GM21381 (cell line): ENCODE results near the gene MAN2A2.

Source experiments
- ATAC-seq: cut with Tn5 transposase; IDR thresholded peaks from one replicate; pipeline ENCODE4 v1.9.1; 2021; ENCODE audit warnings: mild to moderate bottlenecking, moderate library complexity; ENCODE audit not compliant: unreplicated experiment

MAN2A2 gene

DNA sequence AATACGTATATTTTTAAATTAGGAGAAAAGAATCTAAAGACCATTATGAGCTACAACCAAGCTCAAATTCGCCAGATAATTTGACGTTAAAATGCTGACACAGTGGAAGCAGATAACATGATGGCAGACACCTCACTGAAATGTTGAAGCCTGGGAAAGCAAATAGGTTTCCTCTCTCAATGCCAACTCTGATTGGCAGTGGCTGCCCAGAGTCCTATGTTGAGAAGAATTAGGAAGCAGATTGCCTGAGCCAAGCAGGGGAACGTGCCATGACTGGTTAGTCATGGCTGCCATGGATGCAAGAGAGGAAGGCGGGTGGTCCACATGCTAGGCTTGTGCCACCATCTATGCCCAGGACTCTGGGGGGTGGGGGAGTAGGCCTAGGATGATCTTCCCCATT lies 35.2 kb downstream of the MAN2A2 start:
- ATAC-seq = no peak

DNA sequence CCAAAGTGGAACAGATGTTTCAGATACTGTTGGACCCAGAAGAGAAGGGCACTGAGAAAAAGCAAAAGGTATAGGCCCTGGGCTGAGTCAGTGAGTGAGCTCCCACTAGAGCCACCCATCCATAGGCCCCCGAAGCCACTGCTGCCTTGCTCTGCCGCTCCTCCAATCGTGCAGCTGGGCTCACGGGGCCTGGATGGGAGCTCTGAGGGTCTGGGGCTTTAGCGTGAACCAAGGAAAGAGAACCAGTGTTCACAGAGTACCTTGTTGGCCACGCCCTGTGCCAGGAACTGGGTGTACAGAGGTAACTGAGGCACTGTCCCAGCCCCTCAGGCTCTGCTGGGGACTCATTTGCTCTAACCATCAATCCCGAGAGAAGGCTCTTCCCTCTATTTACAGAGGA lies 36.7 kb downstream of the MAN2A2 start:
- ATAC-seq = no peak

GRCh38 chr15:90941038-90941437 lies 37.9 kb downstream of the MAN2A2 start:
- no peak for ATAC-seq

GRCh38 chr15:90942354-90943120 lies 39.4 kb downstream of the MAN2A2 start:
- ATAC-seq = no peak

- ATAC-seq = no peak
These were observed 42.0 kb downstream of the MAN2A2 start for GRCh38 chr15:90945091-90945490.

DNA sequence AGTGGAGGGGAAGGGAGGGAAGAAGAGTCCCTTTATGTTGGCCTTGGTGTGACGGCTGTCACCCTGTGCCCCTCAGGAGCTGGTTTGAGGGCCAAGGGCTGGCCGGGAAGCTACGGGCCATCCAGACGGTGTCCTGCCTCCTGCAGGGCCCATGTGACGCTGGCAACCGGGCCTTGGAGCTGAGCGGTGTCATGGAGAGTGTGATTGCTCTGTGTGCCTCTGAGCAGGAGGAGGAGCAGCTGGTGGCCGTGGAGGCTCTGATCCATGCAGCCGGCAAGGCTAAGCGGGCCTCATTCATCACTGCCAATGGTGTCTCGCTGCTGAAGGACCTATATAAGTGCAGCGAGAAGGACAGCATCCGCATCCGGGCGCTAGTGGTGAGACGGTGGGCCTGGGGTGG lies 43.4 kb downstream of the MAN2A2 start:
- ATAC-seq = no peak

DNA sequence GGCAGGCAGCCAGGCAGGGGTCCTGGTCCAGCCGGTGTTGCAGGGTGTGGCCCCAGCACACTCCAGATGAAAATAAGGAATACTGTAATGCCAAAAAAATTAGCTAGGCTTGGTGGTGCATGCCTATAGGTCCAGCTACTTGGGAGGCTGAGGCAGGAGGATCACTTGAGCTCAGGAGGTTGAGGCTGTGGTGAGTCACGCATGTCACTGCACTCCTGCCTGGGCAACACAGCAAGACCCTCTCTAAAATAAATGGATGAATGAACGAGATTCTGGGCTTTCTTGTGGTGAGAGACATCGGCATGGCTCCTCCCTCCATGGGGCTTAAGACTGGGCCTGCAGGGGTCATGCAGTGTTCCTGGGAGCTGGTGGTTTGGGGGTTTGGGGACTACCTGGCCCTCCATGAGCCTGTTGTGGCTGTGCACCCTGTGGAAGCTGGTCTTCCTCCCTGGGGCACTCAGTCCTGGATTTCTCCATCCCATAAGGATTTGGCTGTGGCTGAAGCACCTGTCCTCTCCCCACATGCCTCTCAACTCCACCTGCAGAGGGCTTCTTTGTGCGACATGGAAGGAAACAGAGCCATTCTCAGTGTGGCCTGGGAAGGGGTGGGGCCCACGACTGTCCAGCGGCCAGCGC lies 44.0 kb downstream of the MAN2A2 start:
- no peak for ATAC-seq

DNA sequence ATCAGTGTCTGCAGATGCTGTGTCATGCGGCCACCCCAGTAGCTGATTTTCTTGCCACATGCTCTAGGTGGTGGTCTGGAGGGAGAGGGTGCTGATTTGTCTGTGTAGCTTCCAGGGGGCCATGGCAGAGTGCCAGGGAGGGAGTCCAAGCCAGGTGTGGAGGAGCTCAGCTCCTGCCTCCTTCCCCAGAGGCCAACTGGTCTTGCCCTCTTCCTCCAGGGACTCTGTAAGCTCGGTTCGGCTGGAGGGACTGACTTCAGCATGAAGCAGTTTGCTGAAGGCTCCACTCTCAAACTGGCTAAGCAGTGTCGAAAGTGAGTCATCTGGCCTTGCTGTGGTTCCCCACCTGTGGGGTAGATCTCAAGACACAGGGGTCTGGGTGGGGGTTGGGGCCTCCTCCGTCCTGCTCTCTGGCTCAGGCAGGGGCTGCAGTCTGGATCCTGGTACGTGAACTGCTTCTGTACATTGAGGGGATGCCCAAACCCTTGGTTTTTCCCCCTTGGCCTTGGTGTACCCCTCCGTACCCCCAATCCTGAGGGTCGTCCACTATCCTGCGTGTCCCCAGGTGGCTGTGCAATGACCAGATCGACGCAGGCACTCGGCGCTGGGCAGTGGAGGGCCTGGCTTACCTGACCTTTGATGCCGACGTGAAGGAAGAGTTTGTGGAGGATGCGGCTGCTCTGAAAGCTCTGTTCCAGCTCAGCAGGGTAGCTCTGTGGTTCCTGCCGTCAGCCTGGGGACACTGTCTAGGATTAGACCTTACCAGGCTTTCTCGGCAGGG lies 44.7 kb downstream of the MAN2A2 start:
- ATAC-seq = no peak

DNA sequence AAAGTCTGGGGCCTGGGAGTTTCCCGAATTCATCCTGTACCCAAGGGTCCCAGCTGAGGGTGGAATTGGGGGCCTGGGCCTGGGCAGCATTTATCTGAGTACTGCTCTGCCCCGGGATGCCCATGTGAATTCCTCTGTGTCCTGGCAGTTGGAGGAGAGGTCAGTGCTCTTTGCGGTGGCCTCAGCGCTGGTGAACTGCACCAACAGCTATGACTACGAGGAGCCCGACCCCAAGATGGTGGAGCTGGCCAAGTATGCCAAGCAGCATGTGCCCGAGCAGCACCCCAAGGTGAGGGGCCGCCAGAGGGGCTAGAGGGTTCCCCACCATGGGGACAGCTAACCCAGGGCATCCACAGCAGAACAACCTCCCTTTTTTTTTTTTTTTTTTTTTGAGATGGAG lies 45.4 kb downstream of the MAN2A2 start:
- ATAC-seq = no peak

DNA sequence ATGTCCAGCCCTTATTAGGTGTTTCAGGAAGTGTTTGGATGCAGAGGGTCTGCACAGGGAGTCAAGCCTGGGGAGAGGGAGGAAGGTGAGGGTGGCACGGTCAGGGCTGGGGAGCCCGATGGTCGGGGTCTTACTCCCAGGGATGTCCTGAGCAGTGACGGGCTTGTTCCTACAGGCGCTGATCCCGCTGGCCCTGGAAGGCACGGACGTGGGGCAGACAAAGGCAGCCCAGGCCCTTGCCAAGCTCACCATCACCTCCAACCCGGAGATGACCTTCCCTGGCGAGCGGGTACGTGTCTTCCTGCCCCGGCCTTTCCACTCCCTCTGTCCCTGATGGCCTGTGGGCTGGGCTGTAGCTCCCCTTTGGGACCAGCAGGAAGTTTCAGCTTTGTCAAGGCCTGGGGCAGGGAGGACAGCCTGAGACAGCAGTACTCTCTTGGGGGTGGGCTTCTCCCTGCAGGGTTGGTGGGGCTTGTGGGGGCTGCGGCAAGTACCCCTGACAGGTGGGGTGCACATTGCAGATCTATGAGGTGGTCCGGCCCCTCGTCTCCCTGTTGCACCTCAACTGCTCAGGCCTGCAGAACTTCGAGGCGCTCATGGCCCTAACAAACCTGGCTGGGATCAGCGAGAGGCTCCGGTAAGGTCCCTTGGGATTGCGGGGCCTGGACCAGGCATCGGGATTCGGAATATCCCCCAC lies 47.0 kb downstream of the MAN2A2 start:
- ATAC-seq = no peak

- no peak for ATAC-seq
These were observed 47.6 kb downstream of the MAN2A2 start for GRCh38 chr15:90950676-90951075.

GRCh38 chr15:90952901-90953677 lies 50.0 kb downstream of the MAN2A2 start:
- no peak for ATAC-seq

DNA sequence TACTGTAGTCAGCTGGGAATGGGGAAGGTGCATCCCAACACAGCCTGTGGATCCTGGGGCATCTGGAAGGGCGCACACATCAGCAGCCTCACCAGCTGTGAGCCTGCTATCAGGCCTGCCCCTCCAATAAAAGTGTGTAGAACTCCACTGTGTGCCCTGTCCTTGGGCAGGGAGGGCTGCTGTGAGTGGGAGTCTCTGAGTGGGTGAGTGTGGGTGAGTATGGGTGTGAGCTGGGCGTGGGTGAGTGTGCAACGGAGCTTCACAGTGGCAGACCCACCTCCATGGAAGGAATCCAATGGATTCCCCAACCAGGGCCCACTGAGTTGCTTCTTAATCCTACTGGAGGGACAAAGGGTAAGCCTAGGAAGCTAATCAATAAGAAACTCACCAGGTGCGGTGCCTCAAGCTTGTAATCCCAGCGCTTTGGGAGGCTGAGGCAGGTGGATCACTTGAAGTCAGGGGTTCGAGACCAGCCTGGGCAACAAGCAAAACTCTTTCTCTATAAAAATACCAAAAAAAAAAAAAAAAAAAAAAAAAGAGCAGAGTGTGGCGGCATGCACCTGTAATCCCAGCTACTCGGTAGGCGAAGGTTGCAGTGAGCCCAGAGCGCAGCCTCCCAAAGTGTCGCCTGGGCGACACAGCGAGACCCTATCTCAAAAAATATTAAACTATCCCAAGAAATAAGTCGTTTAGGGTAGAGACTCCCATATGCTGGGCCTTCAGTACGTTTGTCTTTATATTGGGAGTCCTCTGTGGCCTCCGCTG lies 51.0 kb downstream of the MAN2A2 start:
- no peak for ATAC-seq

DNA sequence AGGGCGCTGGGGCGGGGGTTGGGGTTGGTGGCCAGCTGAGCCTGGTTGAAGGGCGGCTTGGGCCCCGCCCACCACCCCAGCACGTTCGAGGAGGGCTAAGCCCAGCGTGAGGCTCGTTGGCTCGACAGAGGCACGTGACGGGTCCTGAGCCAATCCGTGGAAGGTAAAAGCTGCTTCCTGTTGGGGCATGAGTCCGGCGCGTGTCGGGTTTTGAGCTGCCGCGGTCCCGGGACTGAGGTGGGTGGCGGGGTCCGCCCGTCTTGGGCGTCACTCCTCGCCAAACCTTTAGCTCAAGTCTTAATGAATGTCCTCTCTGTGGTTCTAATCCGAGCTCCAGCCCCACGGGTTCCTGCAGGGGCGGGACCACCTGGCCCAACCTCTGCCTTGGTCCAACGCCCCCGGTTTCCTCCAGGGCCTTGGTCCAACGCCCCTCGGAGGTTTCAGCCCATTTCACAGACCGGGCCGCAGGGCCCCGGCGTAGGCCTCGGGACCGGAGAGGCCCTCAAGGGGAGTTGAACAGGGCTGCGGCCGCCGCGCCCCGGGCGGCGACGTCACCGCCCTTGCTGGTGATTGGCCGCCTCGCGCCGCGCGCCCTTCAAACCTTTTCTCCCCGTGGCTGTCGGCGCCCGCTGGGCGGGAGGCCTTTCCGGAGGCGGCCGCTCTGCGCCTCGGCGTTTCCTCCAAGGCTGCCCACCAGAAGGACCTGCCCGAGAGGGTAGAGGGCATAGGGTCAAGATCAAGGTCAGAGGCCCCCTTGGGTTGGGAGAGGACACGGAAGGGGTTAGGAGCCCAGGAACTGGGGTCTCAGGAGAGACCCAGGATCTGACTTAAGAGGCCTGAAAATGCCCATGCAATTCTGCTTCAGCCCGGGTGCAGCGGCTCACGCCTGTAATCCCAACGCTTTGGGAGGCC lies 51.9 kb downstream of the MAN2A2 start, which contains the start of gene RCCD1:
RCCD1 (plus strand) TSS at position 173 of the 912 bp plus-strand sequence. CDS start 1,851 bp downstream, outside the sequence.
- peak; percentile 94 for ATAC-seq

DNA sequence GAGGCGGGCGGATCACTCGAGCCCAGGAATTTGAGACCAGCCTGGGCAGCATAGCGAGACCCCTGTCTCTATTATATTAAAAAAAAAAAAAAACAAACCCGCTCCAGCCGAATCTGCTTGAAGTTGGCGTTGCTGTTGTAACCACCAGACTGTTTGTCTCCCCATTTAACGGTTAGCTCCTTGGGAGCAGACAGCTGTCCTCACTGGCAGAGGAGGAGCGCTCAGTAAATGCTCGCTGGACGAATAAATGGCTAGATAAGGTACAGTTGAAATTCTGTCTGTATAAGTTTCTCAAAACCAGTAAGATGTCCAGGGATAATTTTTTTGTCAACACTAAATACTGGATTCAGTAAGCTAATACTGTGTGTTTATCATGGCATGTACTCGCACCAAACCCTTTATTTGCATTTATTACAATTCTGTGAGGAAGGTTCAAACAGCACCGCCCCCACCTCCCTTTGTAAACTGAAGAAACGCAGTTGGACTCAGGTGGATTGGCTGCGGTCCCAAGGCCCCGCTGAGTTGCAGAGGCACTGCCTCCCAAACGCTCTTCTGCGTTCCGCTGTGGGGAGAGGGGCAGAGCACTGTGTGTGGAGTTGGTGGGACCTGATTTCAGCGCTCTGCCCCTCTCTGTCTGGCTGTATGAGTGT lies 52.6 kb downstream of the MAN2A2 start:
- ATAC-seq = no peak

- ATAC-seq = no peak
These were observed 53.4 kb downstream of the MAN2A2 start for GRCh38 chr15:90956274-90957030.

- ATAC-seq = no peak
These were observed 54.1 kb downstream of the MAN2A2 start for GRCh38 chr15:90957031-90957790.
